ENCODE results near the gene FGF19.
"Not testable (repeated sequence)": the region's sequence is repeated elsewhere in the genome, so short reads cannot be mapped to it uniquely, and the experiment has no call there.

Gene FGF19

DNA sequence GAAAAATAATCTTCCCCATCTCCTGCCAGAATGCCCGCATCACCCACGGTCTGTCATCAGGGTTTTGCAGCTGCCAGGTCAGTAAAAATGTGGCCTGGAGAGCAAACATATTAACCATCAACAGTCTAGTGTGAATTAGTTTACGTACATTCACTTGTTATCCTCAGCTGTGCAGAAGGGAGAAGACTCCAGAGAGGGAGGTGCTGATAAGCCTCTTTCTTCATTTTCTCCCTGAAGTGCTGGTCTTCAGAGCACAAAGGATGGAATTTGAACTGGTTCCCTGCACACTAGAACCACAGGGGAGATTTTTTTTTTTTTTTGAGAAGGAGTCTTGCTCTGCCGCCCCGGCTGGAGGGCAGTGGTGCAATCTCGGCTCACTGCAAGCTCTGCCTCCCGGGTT, 8.2 kb downstream of the FGF19 start:
- no peak for DNase-seq

DNA sequence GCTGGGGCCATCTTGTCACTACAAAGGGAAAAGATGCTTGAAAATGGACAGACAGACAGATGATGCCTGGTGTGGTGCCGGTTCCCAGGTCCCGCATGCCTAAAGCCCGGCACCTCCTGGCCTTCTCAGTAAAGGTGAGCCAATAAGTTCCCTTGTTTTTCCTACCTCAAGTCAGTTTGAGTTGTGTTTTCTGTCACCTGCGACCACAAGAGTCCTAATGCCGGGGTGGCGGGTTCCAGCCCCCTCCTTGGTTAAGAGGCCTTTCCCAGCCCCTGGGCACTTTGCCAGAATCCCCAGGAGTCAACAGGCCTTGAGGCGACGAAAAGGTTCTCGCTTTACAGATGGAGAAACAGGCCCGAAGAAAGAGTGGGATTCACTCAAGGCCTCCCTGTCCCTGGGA, 9.0 kb downstream of the FGF19 start:
- no peak for DNase-seq

DNA sequence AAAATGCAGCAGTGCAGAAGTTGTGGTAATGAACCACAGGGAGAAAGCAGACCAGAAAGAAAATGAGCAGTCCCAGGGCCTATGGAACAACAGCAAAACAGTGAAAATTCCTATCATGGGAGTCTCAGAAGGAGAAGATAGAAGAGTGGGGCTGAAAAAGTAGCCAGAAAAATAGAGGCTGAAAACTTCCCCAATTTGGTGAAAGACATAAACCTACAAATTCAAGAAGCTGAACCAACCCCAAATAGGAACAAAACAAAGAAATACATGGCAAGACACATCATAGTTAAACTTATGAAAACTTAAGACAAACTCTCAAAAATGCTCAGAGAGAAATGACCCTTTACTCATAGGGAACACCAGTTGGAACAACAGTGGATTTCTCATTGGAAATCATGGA, 11.4 kb downstream of the FGF19 start:
- DNase-seq: no peak

DNA sequence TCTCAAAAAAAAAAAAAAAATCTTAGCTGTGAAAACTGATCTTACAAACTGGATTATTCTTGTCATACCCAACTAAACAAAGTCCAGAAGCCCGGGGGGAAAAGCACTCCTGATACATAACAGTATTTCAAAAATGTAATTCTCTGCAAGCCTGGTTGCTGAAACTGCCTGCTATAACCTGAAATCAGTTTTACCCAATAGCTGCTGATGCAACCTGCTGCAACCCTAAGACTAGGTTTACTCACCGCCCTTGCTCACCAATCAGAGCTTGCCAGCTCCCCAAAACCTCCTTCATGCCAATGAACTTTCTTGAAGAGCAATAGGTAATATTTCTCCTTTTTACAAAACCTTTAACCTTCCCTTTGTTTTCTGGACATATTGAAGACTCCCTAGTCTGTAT, 12.4 kb downstream of the FGF19 start:
- no peak for DNase-seq

DNA sequence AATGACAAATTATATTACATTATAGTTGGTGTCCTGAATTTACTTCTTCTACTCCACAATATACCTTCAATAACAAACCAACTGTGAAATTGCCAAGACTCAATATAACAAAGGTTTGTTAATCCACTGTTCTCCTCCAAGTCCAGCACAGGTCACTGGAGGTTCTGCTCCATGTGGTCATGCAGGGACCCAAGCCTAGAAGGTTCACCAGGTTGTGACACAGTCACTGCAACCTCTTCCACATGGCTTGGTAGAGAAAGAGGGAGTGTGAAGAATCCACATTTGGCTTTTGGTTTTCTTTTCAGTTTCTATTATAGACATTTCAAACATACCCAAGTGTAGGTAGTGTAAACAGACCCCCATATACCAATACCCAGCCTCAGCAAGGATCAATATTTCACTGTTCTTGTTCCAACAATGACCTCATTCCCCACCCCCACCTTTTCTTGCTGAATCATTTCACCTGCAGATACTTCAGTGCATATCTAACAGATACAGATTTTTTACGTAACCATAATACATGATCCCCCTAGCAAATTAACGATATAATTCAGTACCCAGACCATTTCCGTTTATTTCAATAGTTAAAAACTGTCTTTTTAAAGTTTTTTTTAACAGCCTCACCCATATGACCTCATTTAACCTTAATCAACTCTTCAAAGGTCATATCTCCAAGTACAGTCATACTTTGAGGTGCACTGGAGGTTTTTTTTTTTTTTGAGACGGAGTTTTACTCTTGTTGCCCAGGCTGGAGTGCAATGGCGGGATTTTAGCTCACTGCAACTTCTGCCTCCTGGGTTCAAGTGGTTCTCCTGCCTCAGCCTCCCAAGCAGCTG, 14.1 kb downstream of the FGF19 start:
- DNase-seq: no peak

DNA sequence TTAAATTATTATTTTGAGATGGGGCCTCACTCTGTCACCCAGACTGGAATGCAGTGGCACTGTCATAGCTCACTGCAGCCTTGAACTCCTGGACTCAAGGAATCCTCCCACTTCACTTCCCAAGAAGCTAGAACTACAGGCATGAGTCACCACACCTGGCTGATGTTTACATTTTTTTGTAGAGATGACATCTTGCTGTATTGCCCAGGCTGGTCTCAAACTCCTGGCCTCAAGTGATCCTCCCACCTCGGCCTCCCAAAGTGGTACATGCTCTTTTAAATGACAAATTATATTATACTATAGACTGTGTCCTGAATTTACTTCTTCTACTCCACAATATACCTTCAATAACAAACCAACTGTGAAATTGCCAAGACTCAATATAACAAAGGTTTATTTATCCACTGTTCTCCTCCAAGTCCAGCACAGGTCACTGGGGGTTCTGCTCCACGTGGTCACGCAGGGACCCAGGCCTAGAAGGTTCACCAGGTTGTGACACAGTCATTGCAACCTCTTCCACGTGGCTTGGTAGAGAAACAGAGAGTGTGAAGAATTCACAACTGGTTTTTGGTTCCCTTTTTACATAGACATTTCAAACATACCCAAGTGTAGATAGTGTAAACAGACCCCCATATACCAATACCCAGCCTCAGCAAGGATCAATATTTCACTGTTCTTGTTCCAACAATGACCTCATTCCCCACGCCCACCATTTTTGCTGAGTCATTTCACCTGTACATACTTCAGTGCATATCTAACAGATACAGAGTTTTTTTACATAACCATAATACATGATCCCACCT, 15.7 kb downstream of the FGF19 start:
- not testable (repeated sequence) for DNase-seq

DNA sequence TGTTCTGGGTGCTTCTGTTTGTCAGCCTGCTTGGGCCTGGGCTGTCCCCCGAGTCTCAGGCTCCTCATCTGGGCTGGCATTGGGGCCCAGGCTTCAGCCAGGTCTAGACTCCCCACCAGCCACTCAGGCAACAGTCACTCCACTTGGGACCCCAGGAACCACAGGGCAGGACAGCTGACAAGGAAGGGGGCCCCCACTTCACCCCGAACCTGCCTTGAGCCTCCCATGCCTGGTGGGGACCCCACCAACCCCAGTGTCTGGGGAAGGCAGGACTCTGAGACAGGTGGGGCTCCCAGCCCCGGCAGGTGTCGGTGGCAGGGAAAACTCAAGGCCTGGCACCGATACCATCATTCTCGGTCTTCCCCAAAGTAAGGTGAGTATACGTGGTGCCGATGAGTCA, 17.0 kb downstream of the FGF19 start:
- no peak for DNase-seq

DNA sequence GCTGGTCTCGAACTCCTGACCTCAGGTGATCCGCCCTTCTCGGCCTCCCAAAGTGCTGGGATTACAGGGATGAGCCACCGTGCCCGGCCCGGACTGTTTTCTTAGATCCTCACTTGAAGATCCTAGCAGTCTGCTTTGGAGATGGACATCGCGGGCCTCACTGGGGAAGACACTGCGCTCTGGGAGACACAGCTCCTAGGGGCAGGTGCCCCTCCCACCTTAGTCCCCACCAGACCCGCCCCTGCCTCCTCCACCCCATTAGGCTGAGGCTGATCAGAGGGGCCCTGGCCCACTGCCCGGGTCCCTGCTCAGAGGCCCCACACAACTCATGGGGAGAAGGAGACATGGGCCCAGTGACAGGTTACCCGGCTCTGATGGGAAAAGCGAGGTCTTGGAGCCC, 17.4 kb downstream of the FGF19 start:
- DNase-seq: no peak

DNA sequence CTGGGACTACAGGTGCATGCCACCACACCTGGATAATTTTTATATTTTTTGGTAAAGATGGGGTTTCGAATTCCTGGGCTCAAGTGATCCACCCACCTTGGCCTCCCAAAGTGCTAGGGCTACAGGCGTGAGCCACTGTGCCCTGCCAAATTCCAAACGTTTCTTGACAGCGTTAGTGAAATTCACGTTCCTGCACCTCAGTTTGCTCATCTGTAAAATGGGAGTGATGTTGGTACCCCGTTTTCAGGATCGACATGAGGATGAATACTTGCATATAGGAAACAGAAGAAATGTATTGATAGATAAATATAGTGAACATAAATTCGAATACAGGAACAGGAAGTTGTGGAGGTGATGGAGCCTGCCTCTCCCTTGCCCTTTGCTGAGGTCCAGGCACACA, 18.5 kb downstream of the FGF19 start:
- DNase-seq: no peak

DNA sequence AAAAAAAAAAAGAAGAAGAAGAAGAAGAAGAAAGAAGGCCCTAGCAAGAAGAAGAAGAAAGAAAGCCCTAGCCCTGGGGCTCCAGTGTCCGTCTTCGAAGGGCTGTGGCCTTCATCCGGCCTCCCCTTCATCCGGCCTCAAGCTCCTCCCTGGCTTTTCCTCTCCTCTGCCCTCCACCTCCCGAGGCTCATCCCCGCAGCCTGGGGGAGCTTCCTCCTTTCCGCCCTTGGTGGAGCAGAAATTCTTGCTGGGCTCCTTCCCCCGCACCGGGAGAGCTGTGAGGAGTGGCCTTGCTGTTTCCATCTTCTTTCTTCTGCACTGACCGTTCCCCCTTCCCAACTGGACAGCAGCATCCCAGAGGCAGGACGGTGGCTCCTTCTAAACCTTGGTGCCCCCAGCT, 19.2 kb downstream of the FGF19 start:
- no peak for DNase-seq

DNA sequence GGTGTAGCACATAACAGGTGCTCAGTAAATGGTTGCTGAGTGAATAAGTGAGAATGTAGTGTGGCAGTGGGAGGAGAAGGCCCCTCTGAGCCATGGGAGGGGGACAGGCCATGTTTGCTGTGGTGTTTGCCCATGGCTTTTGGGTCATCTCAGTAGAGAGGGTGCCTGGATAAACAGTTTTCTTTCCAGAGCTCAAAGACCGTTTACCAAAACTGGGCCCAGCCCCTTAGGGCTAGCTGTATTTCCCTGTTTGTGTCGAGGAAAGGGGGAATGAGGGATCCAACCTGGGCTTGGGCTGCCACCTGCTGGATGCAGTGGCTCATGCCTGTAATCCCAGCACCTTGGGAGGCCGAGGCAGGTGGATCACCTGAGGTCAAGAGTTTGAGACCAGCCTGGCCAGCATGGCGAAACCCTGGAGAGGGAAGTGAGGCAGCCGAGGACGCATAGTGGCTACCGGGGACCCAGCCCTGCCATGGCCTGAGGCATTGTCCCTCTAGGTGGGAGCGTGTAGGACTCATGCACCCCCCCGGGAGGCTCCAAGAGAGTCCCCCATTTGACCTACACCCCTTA, 20.0 kb downstream of the FGF19 start:
- no peak for DNase-seq

DNA sequence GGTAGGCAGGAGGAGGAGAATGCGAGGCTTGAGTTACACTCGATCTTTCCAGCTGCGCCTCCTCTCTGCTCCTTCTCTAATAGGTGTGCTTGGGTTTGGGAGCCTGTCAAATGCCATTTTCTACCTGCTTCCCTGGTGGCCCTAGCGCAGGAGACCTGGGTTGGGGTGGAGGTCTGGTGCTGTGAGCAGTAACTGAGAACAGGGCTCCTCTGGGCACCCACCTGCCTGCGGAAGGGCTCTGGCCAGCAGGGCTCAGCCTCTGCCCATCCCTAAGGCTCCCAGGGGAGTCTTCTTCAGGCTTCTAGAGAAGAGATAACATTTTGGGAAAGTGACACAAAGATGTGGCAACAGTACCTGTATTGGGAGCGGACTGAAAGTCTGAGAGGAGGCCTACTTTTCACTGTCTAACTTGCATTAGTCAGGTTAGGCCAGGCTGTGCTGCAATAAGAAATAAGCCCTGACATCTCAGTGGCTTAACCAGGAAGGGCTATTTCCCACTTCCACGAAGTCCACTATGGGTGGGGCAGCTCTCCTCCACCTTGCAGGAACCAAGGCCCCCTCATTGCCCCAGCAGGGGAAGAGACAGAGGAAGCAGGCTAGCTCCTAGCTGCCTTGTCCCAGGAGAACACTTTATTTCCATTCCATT, 21.0 kb downstream of the FGF19 start:
- DNase-seq: no peak

DNA sequence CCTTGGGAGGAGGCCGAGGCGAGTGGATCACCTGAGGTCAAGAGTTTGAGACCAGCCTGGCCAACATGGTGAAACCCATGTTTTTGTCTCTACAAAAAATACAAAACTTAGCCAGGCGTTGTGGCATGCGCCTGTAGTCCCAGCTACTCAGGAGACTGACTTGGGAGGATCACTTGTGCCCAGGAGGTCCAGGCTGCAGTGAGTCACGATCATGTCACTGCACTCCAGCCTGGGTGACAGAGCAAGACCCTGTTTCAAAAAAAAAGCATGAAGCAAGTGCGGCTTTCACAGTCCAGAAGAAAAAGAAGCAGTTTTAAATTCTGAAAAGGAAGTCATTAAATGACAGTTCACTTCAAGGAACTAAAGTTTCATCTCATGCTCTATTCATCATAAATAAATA, 21.6 kb downstream of the FGF19 start:
- DNase-seq: no peak

DNA sequence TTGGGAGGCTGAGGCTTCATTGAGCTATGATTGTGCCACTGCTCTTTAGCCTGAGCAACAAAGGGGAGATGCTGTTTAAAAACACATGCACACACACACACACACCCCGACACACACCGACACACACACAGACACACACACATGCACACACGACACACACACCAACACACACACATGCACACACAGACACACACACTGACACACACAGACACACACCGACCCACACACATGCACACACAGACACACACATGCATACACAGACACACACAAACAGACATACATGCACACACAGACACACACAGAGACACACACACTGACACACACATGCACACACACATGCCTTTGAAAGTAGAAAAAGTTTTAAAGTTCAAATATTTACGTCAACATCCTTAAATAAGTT, 23.1 kb downstream of the FGF19 start:
- no peak for DNase-seq

DNA sequence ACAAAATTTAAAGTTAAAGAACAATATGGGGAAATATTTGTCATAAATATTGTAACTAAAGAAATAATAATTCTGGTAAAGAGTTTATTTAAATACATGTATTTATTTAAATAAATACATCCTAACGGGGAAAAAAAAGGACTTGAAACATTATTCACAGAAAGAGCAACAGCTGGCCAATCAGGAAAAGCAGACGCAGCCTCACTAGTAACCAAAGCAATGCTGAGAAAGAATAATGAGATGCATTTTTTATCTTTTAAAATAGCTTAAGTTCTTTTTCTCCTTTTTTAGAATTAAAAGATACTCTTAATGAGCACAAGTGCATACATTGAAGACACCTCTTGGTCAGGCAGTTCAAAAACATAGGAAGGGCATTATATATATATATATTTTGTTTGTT, 26.1 kb downstream of the FGF19 start:
- DNase-seq: no peak

DNA sequence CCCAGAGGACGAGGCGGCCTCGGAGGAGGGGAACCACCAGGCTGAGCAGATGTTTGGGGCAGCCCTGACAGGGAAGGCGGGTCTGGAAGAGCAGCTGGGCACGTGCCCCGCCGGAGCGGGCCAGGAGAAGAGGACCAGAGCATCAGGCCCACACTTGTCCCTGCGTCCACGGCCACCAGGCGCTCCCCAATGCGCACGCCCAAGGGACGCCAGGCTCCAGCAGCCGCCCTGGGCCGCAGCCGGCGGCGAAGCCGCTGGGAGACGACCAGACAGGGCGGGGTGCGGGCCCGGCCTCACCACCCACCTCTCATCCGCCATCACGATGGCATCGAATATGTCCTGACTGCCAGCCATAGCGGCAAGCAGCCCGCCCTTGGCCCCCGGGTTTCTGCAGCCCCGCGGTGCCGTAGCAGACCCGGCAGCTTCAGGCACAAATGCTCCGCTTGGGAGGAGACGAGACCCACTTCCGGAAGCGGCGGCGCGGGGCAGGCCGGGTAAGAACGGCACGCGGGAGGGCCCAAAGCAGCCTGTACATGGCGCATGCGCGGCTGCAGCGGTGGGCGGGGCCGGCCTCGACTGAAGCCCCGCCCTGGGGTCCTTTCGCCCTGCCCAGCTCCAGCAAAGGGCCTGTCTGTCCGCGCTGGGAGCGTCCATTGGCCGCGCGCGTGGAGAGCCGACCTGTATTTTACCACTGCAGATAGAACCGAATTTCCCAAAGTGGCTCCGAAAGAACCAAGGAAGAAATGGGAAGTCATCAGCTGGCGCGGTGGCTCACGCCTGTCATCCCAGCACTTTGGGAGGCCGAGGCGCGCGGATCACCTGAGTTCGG, 28.7 kb downstream of the FGF19 start, which contains the start of gene LTO1:
Gene LTO1 (minus strand): TSS at position 468 of the 829 bp plus-strand sequence. CDS start 114 bp downstream, at position 354.
- DNase-seq: peak; percentile 93

DNA sequence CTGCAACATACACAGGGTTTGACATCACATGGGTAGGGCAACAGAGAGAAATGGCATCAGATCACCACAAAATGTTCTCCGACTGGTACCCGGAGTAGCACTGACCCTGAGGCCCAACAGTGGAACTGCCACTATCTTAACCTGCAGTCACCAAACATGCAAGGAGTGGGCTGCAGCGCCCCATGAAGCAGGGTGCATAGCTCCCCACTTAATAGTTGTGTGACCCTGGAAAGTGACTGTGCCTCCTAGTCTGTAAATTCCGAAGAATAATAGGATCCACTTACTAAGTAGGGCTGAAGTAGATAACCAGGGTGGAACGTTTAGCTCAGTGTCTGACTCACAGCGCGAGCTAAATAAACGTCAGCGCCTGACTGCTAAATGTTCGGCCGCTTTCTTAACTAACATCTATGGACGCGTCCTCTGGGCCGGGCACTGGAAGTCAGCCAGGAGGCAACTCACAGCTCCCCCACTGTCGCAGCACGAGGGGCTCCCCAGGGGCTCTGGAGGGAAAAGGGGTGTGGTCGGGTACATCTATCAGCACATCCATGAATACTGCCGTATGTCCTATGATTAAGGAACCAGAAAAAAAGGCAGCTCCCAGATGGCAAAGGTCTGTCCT, 29.4 kb downstream of the FGF19 start:
- peak; percentile 69 for DNase-seq

DNA sequence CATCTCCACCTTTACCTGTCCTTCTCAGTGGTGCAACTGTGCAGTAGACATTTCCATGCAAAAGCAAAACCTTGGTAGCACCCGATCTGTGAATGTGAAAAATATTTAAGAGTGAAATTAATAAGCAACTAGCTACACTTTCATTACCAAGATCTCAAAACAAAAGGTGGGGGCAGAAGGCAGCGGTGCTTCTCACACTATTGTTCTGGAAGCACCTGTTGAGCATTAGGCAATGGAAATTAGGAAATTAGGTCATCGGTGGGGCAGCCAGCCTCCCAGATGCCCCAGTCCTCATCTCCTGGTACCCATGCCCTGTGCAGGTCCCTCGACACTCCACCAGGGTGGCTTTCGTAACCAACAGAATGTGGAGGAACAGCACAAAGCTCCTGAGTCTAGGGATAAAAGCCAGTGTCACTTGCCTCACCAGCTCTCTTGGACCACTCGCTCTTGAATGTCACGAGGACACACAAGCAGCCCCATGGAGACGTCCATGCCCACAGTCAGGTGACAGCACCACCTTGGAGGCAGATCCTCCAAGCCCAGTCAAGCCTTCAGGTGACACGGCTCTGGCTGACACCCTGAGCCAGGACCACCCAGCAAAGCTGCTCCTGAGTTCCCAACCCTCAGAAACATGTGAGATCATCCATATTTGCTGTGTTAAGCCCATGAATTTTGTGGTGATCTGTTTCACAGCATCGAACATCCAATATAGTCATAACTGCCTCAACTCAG, 31.9 kb downstream of the FGF19 start:
- DNase-seq: no peak

DNA sequence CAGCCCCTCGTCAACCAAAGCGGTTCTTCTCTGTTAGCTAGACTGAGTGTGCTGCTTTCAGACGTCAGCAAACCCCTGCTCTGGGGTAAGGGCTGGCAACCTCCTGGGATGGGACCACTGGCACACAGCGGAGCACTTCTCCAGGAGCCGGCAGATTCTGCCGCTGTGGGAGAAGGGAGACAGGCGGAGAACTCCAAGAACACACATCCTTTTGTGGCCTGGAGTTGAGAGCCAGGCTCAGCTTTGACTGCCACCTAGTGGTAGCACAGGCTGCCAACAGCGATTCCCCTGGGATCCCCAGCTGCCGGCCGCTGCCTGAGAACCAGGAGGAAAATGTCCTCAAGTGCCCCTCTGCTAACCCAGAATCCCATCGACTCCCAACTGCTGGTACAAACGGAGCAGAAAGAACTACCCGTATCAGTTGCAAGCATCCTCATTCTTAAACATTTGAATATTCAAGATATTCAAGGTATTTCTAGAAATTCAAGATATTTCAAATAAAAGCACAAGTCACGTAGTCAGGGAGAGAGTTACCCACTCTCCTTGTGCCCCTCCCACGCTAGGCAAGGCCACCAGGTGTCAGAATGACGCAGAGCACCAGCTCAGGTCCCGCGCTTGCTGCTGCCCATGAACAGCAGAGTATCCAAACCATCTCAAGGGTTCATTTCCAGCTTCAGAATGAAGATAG, 33.5 kb downstream of the FGF19 start:
- DNase-seq: peak; percentile 74

DNA sequence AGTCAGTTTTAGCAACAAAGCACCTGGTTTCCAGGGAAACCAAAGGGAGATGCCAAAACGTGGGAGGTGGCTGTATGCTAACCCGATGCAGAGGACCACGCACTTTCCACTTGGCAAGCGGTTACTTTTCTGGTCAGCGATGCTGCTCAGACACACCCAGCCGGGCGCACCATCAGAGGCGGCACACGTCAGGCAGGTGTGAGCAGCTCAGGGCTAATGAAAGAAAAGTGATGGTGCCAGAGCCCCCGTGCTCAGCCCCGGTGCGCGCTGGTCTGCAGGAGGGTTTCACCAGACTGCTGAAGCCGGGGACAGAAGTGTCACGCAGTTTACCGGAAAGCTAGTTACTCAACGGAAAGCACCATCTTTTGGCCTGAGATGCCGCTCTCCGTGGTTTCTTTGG, 34.3 kb downstream of the FGF19 start:
- no peak for DNase-seq

All from HCEC 1CT (cell line).